K562 (cell line): ENCODE data around the gene SERAC1. TPM values are rescaled to one million over a fixed set of nuclear protein-coding genes. Genes with fewer than 3 reads are reported as not detected.
"Not testable (repeated sequence)": the region's sequence is repeated elsewhere in the genome, so short reads cannot be mapped to it uniquely, and the experiment has no call there.

ENCODE experiments used
- ATAC-seq: fragments of 200-7000 bp; cut with Tn5 transposase; 3 replicates; pipeline ENCODE4 v1.9.1; 2020; ENCODE audit warnings: moderate library complexity
- BruUV-seq: library from RNA; stranded (reverse); fragments of 400-500 nt; replicated peaks from 2 replicates; lab custom pipeline; 2021; lab: Mats Ljungman, UMichigan
- CTCF ChIA-PET: fragments of 300-600 bp; formaldehyde crosslinking; extraction: SDS; loops from one replicate; lab custom pipeline; 2021; ENCODE audit warnings: low intra/inter-chr PET ratio; lab: Yijun Ruan, JAX
- POLR2A ChIA-PET: fragments of 300-600, 350-650 bp; sonication (Branson Sonifier 250); formaldehyde crosslinking; extraction: SDS; loops from one replicate; lab custom pipeline; 2021; ENCODE audit warnings: antibody characterized with exemption, inconsistent platforms; lab: Yijun Ruan, JAX
- DNase-seq, 4 experiments: peaks; one replicate each; pipeline versions ENCODE4 v3.0.0 to v3.0.0-alpha.2; 2011 to 2018; ENCODE audit warnings: low spot score in 3 of 4, mixed read lengths in 3 of 4; ENCODE audit errors: extremely low read depth in 1 of 4
- FAIRE-seq: peaks from 2 replicates; lab custom pipeline; 2011; peaks lifted over from hg19 to GRCh38; lab: Jason Lieb, UNC
- H2AFZ ChIP-seq: 2 replicates; pipeline ENCODE4 v1.6.0; 2011; ENCODE audit warnings: low read depth, low read length, control low read depth, inconsistent platforms
- H3K27ac ChIP-seq: fragments of 200-600 bp; 3 replicates; pipeline ENCODE4 v1.8.0; 2011; ENCODE audit warnings: low read depth, mild to moderate bottlenecking, control low read depth, inconsistent platforms, low read length, moderate library complexity, mixed read lengths; ENCODE audit errors: extremely low read depth
- H3K27me3 ChIP-seq, 2 experiments: fragments of 300-600 bp in 1 of 2; 2 replicates in 1 of 2; 3 replicates in 1 of 2; pipeline versions ENCODE4 v1.6.0 to v1.8.0; 2011; ENCODE audit warnings: inconsistent platforms in 2 of 2, low read length in 2 of 2, mild to moderate bottlenecking in 1 of 2, mixed read lengths in 1 of 2, moderate library complexity in 1 of 2; ENCODE audit not compliant: control insufficient read depth in 2 of 2, insufficient read depth in 2 of 2
- H3K36me3 ChIP-seq: fragments of 300-600 bp; 3 replicates; pipeline ENCODE4 v1.8.0; 2011; ENCODE audit warnings: mild to moderate bottlenecking, low read length, inconsistent platforms; ENCODE audit not compliant: control insufficient read depth, insufficient read depth
- H3K4me1 ChIP-seq, 2 experiments: fragments of 200-600 bp in 1 of 2; replicated peaks in 1 of 2; 2 replicates in 1 of 2; 3 replicates in 1 of 2; pipeline versions ENCODE4 v1.5.1 to v1.8.0; 2011; ENCODE audit warnings: inconsistent platforms in 2 of 2, low read length in 2 of 2, mild to moderate bottlenecking in 1 of 2, mixed read lengths in 1 of 2, moderate library complexity in 1 of 2; ENCODE audit not compliant: control insufficient read depth in 2 of 2, insufficient read depth in 2 of 2
- H3K4me2 ChIP-seq: 2 replicates; pipeline ENCODE4 v1.6.1; 2011; ENCODE audit warnings: low read length, control low read depth, inconsistent platforms, mixed read lengths; ENCODE audit not compliant: insufficient read depth
- H3K4me3 ChIP-seq: fragments of 200-600 bp; sonication (generic), shearing (Covaris generic); 2 replicates; pipeline ENCODE4 v1.5.1; 2016; ENCODE audit warnings: control low read depth, inconsistent platforms
- H3K79me2 ChIP-seq: fragments of 200-600 bp; 3 replicates; pipeline ENCODE4 v1.8.0; 2011; ENCODE audit warnings: low read length, inconsistent platforms; ENCODE audit not compliant: control insufficient read depth, insufficient read depth
- H3K9ac ChIP-seq, 2 experiments: 2 replicates each; pipeline versions ENCODE4 v1.6.0 to v1.6.1; 2011; ENCODE audit warnings: low read depth in 2 of 2, low read length in 2 of 2, control low read depth in 1 of 2, inconsistent platforms in 1 of 2, mild to moderate bottlenecking in 1 of 2, mixed read lengths in 1 of 2; ENCODE audit not compliant: insufficient read depth in 1 of 2
- H3K9me1 ChIP-seq: one replicate; pipeline ENCODE4 v1.6.0; 2011; ENCODE audit warnings: inconsistent platforms, mild to moderate bottlenecking, low read length, moderate library complexity; ENCODE audit not compliant: control insufficient read depth, insufficient read depth
- H3K9me3 ChIP-seq: replicated peaks from 2 replicates; pipeline ENCODE4 v1.5.1; 2011; ENCODE audit warnings: low read depth, low read length, inconsistent platforms; ENCODE audit not compliant: control insufficient read depth, insufficient read depth
- H4K20me1 ChIP-seq: replicated peaks from 2 replicates; pipeline ENCODE4 v1.6.1; 2011; ENCODE audit warnings: low read length, inconsistent platforms, mixed read lengths; ENCODE audit not compliant: control insufficient read depth, insufficient read depth
- E2F5 ChIP-seq: sonication (generic); formaldehyde crosslinking; IDR thresholded peaks from 2 replicates; pipeline ENCODE4 v1.8.0; 2022; ENCODE audit warnings: mild to moderate bottlenecking, missing genetic modification reagents
- GTF3C2 ChIP-seq: IDR thresholded peaks from 3 replicates; pipeline ENCODE4 v1.6.1; 2011; ENCODE audit warnings: borderline replicate concordance, mild to moderate bottlenecking, moderate library complexity; ENCODE audit not compliant: insufficient read length; ENCODE audit errors: extremely low read depth
- KDM1A ChIP-seq, 2 experiments: fragments of 450-650 bp; IDR thresholded peaks; 2 replicates each; pipeline ENCODE4 v1.6.1; 2016; ENCODE audit warnings: mild to moderate bottlenecking in 2 of 2
- POLR2AphosphoS5 ChIP-seq: IDR thresholded peaks from 2 replicates; pipeline ENCODE4 v1.6.1; 2011; ENCODE audit warnings: mild to moderate bottlenecking, low read depth, low read length, moderate library complexity; ENCODE audit not compliant: control insufficient read depth, insufficient read depth
- PTRF ChIP-seq: fragments of 450-650 bp; IDR thresholded peaks from 2 replicates; pipeline ENCODE4 v1.6.1; 2016; ENCODE audit warnings: mild to moderate bottlenecking, missing genetic modification characterization, missing compliant biosample characterization
- RBBP5 ChIP-seq: fragments of 200-600 bp; sonication (generic); IDR thresholded peaks from 2 replicates; pipeline ENCODE4 v1.6.1; 2012; ENCODE audit warnings: borderline replicate concordance, mild to moderate bottlenecking, low read length, control low read depth, inconsistent platforms; ENCODE audit not compliant: insufficient read depth, poor library complexity, severe bottlenecking
- SREBF2 ChIP-seq: sonication (generic); formaldehyde crosslinking; IDR thresholded peaks from 2 replicates; pipeline ENCODE4 v1.4.0; 2020; ENCODE audit warnings: mild to moderate bottlenecking, missing genetic modification reagents
- ZBTB34 ChIP-seq: fragments of 250-450 bp; sonication (Bioruptor Pico); IDR thresholded peaks from 2 replicates; pipeline ENCODE4 v1.8.0; 2021; ENCODE audit warnings: mild to moderate bottlenecking, moderate library complexity
- ZNF217 ChIP-seq: sonication (generic); formaldehyde crosslinking; IDR thresholded peaks from 2 replicates; pipeline ENCODE4 v1.8.0; 2022; ENCODE audit warnings: mild to moderate bottlenecking, missing genetic modification reagents
- WGBS: fragments of 100-300 bp; shearing (Covaris generic); methylation state at CpG from one replicate; pipeline ENCODE4 v1.1.6; 2016; ENCODE audit warnings: low coverage, mixed read lengths; ENCODE audit not compliant: insufficient coverage; ENCODE audit errors: missing lambda C conversion rate; 5-methylcytosine and 5-hydroxymethylcytosine counted together
- in situ Hi-C: fragments of 300-500 bp; cut with MboI; formaldehyde crosslinking; loops from 4 replicates; pipeline ENCODE4 v1.15.0; 2018; ENCODE audit warnings: inconsistent platforms, mixed read lengths
- intact Hi-C: fragments of 100-400 bp; cut with micrococcal nuclease; formaldehyde crosslinking; loops from 2 replicates; pipeline ENCODE4 v1.14.2; 2022
- polyA plus RNA-seq, 8 experiments: library from polyadenylated mRNA; depleted of rRNA in 4 of 8; stranded (reverse) in 5 of 8; unstranded in 3 of 8; fragments of >200 nt; fragmentation: Nextera tagmentation in 2 of 8; fragmentation: Illumina TruSeq in 1 of 8; extraction: Ambion mirVana in 2 of 8; extraction: Trizol in 1 of 8; gene quantifications; 2 replicates each; pipeline versions ENCODE4 v1.2.1 to v1.2.3, GENCODE V29; 2011 to 2014; ENCODE audit warnings: inconsistent platforms in 1 of 8, missing spikeins in 1 of 8
- total RNA-seq, 7 experiments: library from RNA; depleted of rRNA in 6 of 7; stranded (reverse); fragments of >200 nt in 6 of 7; fragmentation: Illumina TruSeq in 2 of 7; extraction: Trizol in 2 of 7; gene quantifications; 2 replicates each; pipeline versions ENCODE4 v1.2.1 to v1.2.3, GENCODE V29; 2011 to 2021; ENCODE audit warnings: low replicate concordance in 1 of 7

SERAC1 gene
- total and polyA plus RNA-seq, 9 of the 15 experiments (the other 6 are each of a cell fraction or from before 2014, with no cell fraction given), result 1.8 to 6.2 (median 2.8) TPM

- H3K4me1 ChIP-seq, H3K79me2 ChIP-seq, BruUV-seq, in situ Hi-C loops, H3K4me3 ChIP-seq, H3K27ac ChIP-seq, DNase-seq, H3K9me3 ChIP-seq, H4K20me1 ChIP-seq, POLR2A ChIA-PET, FAIRE-seq, H3K4me2 ChIP-seq, ATAC-seq, intact Hi-C loops, H3K9me1 ChIP-seq, H3K9ac ChIP-seq, H3K36me3 ChIP-seq, CTCF ChIA-PET, H2AFZ ChIP-seq, H3K27me3 ChIP-seq: not testable (repeated sequence)
- 0 out of 4 replicates have a peak, but pooled peaks of 1 of the 2 experiments have one; percentile 27 for TF ChIP-seq KDM1A (IDR thresholded peaks at IDR 0.05)
- 80% methylated on average over 3 of the region's 3 CpGs for WGBS
Measured at GRCh38 chr6:158177712-158178111, 9.7 kb upstream of the SERAC1 start.

- H3K9me1 ChIP-seq, result no peaks in the 10 kb centered on the region
- peaks cover 13% of the 10 kb centered on the region; the same call in 2 of the 3 replicates for H3K36me3 ChIP-seq
- H3K9ac ChIP-seq, result no peak overlapping the region
- no peak overlapping the region for H2AFZ ChIP-seq
- ATAC-seq (no peak), FAIRE-seq (no peak), DNase-seq (no peak)
- H3K4me3 ChIP-seq, result no peak overlapping the region
- BruUV-seq, result no TSS peak
- no peaks in the 10 kb centered on the region for H4K20me1 ChIP-seq
- no peaks in the 10 kb centered on the region for H3K4me1 ChIP-seq
- no peak overlapping the region for H3K4me2 ChIP-seq
- 56% methylated on average over 3 of the region's 3 CpGs for WGBS
- in situ Hi-C loops (no loop called here), intact Hi-C loops (no loop called here)
- CTCF ChIA-PET, result no interaction called here
- no peaks in the 10 kb centered on the region for H3K79me2 ChIP-seq
- H3K9me3 ChIP-seq, result no peaks in the 10 kb centered on the region
- POLR2A ChIA-PET, result interaction anchor here (0.6 kb wide), 1 partner anchor 10 kb away, joined by 3 read pairs; no protein-coding TSS in a partner anchor
- H3K27ac ChIP-seq, result no peak overlapping the region
- H3K27me3 ChIP-seq, result no peaks in the 10 kb centered on the region
- TF ChIP-seq ZNF217 (CRISPR knock-in tag), result no peak
- TF ChIP-seq PTRF, result no peak
- no peak for TF ChIP-seq E2F5 (CRISPR knock-in tag)
- no peak for TF ChIP-seq ZBTB34 (CRISPR knock-in tag)
- TF ChIP-seq RBBP5, result no peak
- no peak for TF ChIP-seq GTF3C2
- TF ChIP-seq POLR2AphosphoS5, result no peak
- no peak for TF ChIP-seq SREBF2 (CRISPR knock-in tag)
Measured at GRCh38 chr6:158175111-158175510, 7.0 kb upstream of the SERAC1 start.
